Heart left ventricle (tissue), 13 donors: ENCODE results near the gene FHL2.

Experiments
- CTCF ChIP-seq, 12 donors: fragments of 200-600 bp; sonication (generic) in 4 of 12; IDR thresholded peaks; one replicate each; pipeline versions ENCODE4 v1.5.0 to v1.8.0; 2018 to 2022; ENCODE audit warnings: antibody characterized with exemption in 12 of 12, mild to moderate bottlenecking in 5 of 12
- POLR2A ChIP-seq, 2 donors: fragments of 450-650 bp; IDR thresholded peaks; one replicate each; pipeline ENCODE4 v1.6.1; 2017; ENCODE audit warnings: antibody characterized with exemption in 2 of 2, mild to moderate bottlenecking in 2 of 2, moderate library complexity in 2 of 2
- donor health status: ischemic (EF 13 %, LVEDD 7.1; RV severe dilation, severe dysfunction).
- donor health status: DM: no; HTN: yes; CAD: no.
- donor health status: DM: no; HTN: no; CAD: no.
- donor health status: ischemic (EF 25% LVEDD 6.9; RV normal size, moderate dysfunction).
- donor health status: ischemic (EF 25% LVEDD 5.7; RV mildly dilated, moderate dysfunction).
- donor health status: ischemic (EF 35%, LVEDD 5.7; RV mildly dilated, moderate dysfunction).
- donor health status: nonischemic (EF 11% LVEDD 7.7; RV severe dilation, severe dysfunction).
- donor health status: DM: yes; HTN: yes; CAD: no.
- donor health status: PGD.
- donor health status: ischemic (EF 29% LVEDD 5.4; RV normal size, mild dysfunction).
- donor health status: nonischemic (EF 23%, LVEDD 6.1; RV moderate dilation, normal function).

GRCh38 chr2:105385731-105386540 lies 12.9 kb downstream of the FHL2 start:
- TF ChIP-seq POLR2A (IDR thresholded peaks at IDR 0.05) (no peak), CTCF (IDR thresholded peaks at IDR 0.05) (no peak)
